MM.1S (cell line): ENCODE measurements around the gene HBA2.
"Not testable (repeated sequence)": the region's sequence is repeated elsewhere in the genome, so short reads cannot be mapped to it uniquely, and the experiment has no call there.

ENCODE experiments used
- DNase-seq: peaks from one replicate; pipeline ENCODE4 v3.0.0-alpha.2; 2015
- H2AFZ ChIP-seq: fragments of 300-600 bp; sonication (generic); 2 replicates; pipeline ENCODE4 v1.6.0; 2016; ENCODE audit warnings: antibody characterized with exemption, low read length
- H3F3A ChIP-seq: fragments of 300-600 bp; sonication (generic); 2 replicates; pipeline ENCODE4 v1.6.1; 2016; ENCODE audit warnings: mild to moderate bottlenecking, antibody characterized with exemption, low read length, moderate library complexity, mixed read lengths; ENCODE audit not compliant: insufficient read depth
- H3K27ac ChIP-seq: fragments of 300-600 bp; sonication (generic); 2 replicates; pipeline ENCODE4 v1.5.1; 2016; ENCODE audit warnings: mild to moderate bottlenecking, low read length
- H3K27me3 ChIP-seq: fragments of 300-600 bp; sonication (generic); replicated peaks from 2 replicates; pipeline ENCODE4 v1.6.0; 2016; ENCODE audit warnings: low read length; ENCODE audit not compliant: insufficient read depth
- H3K36me3 ChIP-seq: fragments of 300-600 bp; sonication (generic); replicated peaks from 2 replicates; pipeline ENCODE4 v1.6.1; 2016; ENCODE audit warnings: mild to moderate bottlenecking, low read length, mixed read lengths; ENCODE audit not compliant: insufficient read depth
- H3K4me1 ChIP-seq: fragments of 300-600 bp; sonication (generic); 2 replicates; pipeline ENCODE4 v1.6.1; 2016; ENCODE audit warnings: low read length, mixed read lengths
- H3K4me2 ChIP-seq: fragments of 300-600 bp; sonication (generic); 2 replicates; pipeline ENCODE4 v1.6.0; 2016; ENCODE audit warnings: low read depth, low read length
- H3K4me3 ChIP-seq: fragments of 300-600 bp; sonication (generic); 2 replicates; pipeline ENCODE4 v1.5.1; 2016; ENCODE audit warnings: low read length, mixed read lengths
- H3K79me2 ChIP-seq: fragments of 300-600 bp; sonication (generic); 2 replicates; pipeline ENCODE4 v1.6.1; 2016; ENCODE audit warnings: mixed run types, low read length, mixed read lengths
- H3K9ac ChIP-seq: fragments of 300-600 bp; sonication (generic); 2 replicates; pipeline ENCODE4 v1.6.1; 2016; ENCODE audit warnings: low read length, mixed read lengths
- H3K9me2 ChIP-seq: fragments of 300-600 bp; sonication (generic); replicated peaks from 2 replicates; pipeline ENCODE4 v1.6.1; 2016; ENCODE audit warnings: mild to moderate bottlenecking, low read length, mixed read lengths; ENCODE audit not compliant: insufficient read depth
- H3K9me3 ChIP-seq: fragments of 300-600 bp; sonication (generic); replicated peaks from 2 replicates; pipeline ENCODE4 v1.6.1; 2016; ENCODE audit warnings: mild to moderate bottlenecking, low read length, mixed read lengths; ENCODE audit not compliant: insufficient read depth
- H4K20me1 ChIP-seq: fragments of 300-600 bp; sonication (generic); 2 replicates; pipeline ENCODE4 v1.6.1; 2016; ENCODE audit warnings: mild to moderate bottlenecking, low read length, moderate library complexity, mixed read lengths; ENCODE audit not compliant: insufficient read depth
- EZH2 ChIP-seq: fragments of 300-600 bp; sonication (generic); optimal IDR thresholded peaks from 2 replicates; pipeline ENCODE3; 2017; ENCODE audit warnings: low read depth, mild to moderate bottlenecking, antibody characterized with exemption, low read length, mixed read lengths
- EZH2phosphoT487 ChIP-seq: fragments of 300-600 bp; sonication (generic); IDR thresholded peaks from 2 replicates; pipeline ENCODE4 v1.6.1; 2018; ENCODE audit warnings: antibody characterized with exemption, low read length
- TF ChIP-seq, protein P1 (sequence below): fragments of 300-600 bp; sonication (generic); IDR thresholded peaks from 2 replicates; pipeline ENCODE4 v1.5.1; 2016; ENCODE audit warnings: antibody characterized with exemption, low read length, mixed read lengths

Gene HBA2

GRCh38 chr16:172374-172941 lies at the start of gene HBA2:
Gene HBA2 (plus strand): TSS chr16:172876. CDS start chr16:172913, 37 bp downstream.
- H2AFZ ChIP-seq, H3K9me3 ChIP-seq, H3K9ac ChIP-seq, H3K4me2 ChIP-seq, H3K4me1 ChIP-seq, DNase-seq, H3K27ac ChIP-seq, H4K20me1 ChIP-seq, H3K79me2 ChIP-seq, H3K4me3 ChIP-seq, H3K36me3 ChIP-seq, H3F3A ChIP-seq, H3K9me2 ChIP-seq: not testable (repeated sequence)
- H3K27me3 ChIP-seq = peaks cover 22% of the 10 kb centered on the region

GRCh38 chr16:123558-124350 lies 48.9 kb upstream of the HBA2 start:
- H3F3A ChIP-seq, H2AFZ ChIP-seq, H4K20me1 ChIP-seq, H3K79me2 ChIP-seq, H3K9me3 ChIP-seq, H3K27ac ChIP-seq, H3K36me3 ChIP-seq, H3K4me2 ChIP-seq, DNase-seq, H3K9me2 ChIP-seq, H3K4me3 ChIP-seq, H3K27me3 ChIP-seq, H3K9ac ChIP-seq, H3K4me1 ChIP-seq: not testable (repeated sequence)

DNA sequence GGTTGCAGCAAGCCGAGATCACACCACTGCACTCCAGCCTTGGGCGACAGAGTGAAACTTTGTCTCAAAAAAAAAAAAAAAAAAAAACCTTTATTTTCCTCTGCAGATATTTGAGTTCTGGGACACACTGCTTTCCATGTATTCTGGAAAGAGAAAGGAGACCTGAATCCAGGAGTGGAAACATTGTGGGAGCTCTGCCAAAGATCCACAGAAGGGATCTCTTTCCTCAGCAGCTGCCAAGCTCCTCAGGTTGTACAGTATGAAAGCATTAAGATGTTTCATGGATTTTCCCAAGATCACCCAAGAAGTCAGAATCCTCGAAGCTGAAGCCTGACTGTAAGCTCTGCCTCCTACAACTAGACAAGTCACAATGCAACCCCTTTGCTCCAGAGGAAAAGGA lies 47.7 kb upstream of the HBA2 start:
- H3K4me2 ChIP-seq = no peak overlapping the region

DNA sequence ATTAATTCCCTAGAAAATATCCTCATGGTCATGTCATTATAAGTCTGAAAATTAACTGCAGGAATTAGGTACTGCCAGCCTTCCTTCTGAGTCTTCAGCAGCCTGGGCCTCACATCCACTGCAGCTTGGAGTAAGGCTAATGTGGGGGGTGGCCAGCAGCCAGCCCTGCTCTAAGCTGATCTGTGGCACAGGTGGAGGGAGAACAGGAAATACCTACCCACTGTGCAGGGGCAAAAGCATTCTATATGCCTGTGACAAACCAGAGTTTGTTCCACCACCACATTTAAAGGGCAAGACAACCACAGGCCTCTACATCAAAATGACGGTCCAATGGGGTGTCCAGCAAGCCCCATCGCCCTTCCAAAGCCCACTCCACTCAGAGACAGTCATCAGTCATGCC lies 43.6 kb upstream of the HBA2 start:
- Histone ChIP-seq H3K4me1 (no peaks in the 10 kb centered on the region), H3K9me2 (no peaks in the 10 kb centered on the region), H3K9ac (no peak overlapping the region), H3K27me3 (no peaks in the 10 kb centered on the region), H3K9me3 (no peaks in the 10 kb centered on the region), H4K20me1 (no peaks in the 10 kb centered on the region), H3K79me2 (peaks cover 32% of the 10 kb centered on the region), H3F3A (no peaks in the 10 kb centered on the region), H3K27ac (no peak overlapping the region), H3K36me3 (no peaks in the 10 kb centered on the region), H3K4me3 (no peak overlapping the region), H2AFZ (no peak overlapping the region), H3K4me2 (no peak overlapping the region)
- no peak for DNase-seq
- TF ChIP-seq, protein P1, sequence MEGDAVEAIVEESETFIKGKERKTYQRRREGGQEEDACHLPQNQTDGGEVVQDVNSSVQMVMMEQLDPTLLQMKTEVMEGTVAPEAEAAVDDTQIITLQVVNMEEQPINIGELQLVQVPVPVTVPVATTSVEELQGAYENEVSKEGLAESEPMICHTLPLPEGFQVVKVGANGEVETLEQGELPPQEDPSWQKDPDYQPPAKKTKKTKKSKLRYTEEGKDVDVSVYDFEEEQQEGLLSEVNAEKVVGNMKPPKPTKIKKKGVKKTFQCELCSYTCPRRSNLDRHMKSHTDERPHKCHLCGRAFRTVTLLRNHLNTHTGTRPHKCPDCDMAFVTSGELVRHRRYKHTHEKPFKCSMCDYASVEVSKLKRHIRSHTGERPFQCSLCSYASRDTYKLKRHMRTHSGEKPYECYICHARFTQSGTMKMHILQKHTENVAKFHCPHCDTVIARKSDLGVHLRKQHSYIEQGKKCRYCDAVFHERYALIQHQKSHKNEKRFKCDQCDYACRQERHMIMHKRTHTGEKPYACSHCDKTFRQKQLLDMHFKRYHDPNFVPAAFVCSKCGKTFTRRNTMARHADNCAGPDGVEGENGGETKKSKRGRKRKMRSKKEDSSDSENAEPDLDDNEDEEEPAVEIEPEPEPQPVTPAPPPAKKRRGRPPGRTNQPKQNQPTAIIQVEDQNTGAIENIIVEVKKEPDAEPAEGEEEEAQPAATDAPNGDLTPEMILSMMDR = no peak
- no peak for TF ChIP-seq EZH2phosphoT487
- no peak for TF ChIP-seq EZH2

More for the DNA sequence above, 47.7 kb upstream of the HBA2 start:
- DNase-seq = no peak
- Histone ChIP-seq H3K36me3 (no peaks in the 10 kb centered on the region), H3K9me2 (no peaks in the 10 kb centered on the region), H3K79me2 (0 out of 2 replicates have a peak, but pooled peaks cover 6% of the 10 kb centered on the region), H3F3A (no peaks in the 10 kb centered on the region), H3K4me1 (no peaks in the 10 kb centered on the region), H3K4me3 (no peak overlapping the region), H3K27me3 (no peaks in the 10 kb centered on the region), H4K20me1 (no peaks in the 10 kb centered on the region), H2AFZ (no peak overlapping the region), H3K9ac (no peak overlapping the region), H3K27ac (no peak overlapping the region), H3K9me3 (no peaks in the 10 kb centered on the region)
- TF ChIP-seq, protein P1 = no peak
- no peak for TF ChIP-seq EZH2phosphoT487
- TF ChIP-seq EZH2 = no peak
